Measurements from ENCODE around the gene ZNF3. TPM values are rescaled to one million over a fixed set of nuclear protein-coding genes. Genes with fewer than 3 reads are reported as not detected.
A peak's percentile ranks its signal among the peaks of the same experiment; 100 is the strongest.

ZNF3 gene
- total RNA-seq, 1 donor from 2014 or later = 12.9 TPM

DNA sequence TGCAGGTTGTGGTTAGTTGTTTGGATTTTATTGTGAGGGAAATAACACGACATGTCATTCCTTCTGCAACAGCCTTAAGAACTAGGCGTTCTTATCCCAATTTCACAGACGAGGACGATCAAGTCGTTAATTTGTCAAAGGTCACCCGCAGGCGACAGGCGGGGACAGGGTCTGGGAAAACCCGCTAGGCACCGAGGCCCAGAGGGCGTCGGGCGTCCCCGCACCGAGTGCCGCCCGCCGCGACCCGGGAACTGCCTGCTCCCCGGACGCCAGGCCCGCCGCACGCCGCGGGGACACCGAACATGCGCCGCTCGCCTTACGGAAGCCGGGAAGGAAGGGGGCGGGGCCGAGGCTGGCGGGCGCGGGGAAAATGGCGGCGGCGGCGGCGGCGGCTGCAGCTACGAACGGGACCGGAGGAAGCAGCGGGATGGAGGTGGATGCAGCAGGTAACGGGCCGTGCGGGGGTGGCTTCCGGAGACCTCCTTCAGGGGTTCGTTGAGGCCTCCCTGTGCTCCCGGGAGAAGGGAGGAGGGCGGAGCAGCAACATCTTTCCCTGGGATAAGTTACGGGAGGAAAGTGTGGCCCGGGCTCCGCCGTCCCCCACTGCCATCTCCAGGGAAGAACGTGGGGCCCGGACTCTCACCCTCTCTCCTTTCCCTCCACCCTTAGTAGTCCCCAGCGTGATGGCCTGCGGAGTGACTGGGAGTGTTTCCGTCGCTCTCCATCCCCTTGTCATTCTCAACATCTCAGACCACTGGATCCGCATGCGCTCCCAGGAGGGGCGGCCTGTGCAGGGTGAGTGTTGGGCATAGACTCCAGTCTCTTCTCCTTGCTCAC is 7.3 kb upstream of the ZNF3 start, which contains the start of gene COPS6:
Gene COPS6, plus strand, starts transcription at position 349 of the 837 bp plus-strand sequence. Its CDS starts 22 bp downstream, at position 371.
- Histone ChIP-seq H3K27ac (replicated peaks) (peak within 1 kb of the TSS; percentile 95), H3K4me1 (peaks cover 31% of the 10 kb centered on the region), H3K27me3 (ENCODE audit: low read depth) (no peaks in the 10 kb centered on the region), H3K36me3 (peaks cover 36% of the 10 kb centered on the region), H3K4me3 (peak within 1 kb of the TSS; percentile 95), H3K9me3 (replicated peaks) (no peaks in the 10 kb centered on the region)
- TF ChIP-seq, protein P1, sequence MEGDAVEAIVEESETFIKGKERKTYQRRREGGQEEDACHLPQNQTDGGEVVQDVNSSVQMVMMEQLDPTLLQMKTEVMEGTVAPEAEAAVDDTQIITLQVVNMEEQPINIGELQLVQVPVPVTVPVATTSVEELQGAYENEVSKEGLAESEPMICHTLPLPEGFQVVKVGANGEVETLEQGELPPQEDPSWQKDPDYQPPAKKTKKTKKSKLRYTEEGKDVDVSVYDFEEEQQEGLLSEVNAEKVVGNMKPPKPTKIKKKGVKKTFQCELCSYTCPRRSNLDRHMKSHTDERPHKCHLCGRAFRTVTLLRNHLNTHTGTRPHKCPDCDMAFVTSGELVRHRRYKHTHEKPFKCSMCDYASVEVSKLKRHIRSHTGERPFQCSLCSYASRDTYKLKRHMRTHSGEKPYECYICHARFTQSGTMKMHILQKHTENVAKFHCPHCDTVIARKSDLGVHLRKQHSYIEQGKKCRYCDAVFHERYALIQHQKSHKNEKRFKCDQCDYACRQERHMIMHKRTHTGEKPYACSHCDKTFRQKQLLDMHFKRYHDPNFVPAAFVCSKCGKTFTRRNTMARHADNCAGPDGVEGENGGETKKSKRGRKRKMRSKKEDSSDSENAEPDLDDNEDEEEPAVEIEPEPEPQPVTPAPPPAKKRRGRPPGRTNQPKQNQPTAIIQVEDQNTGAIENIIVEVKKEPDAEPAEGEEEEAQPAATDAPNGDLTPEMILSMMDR (IDR thresholded peaks at IDR 0.05; ENCODE audit: borderline replicate concordance) = no peak
- intact Hi-C loops (cut with micrococcal nuclease) = loop anchor here (10.0 kb wide), 1 partner anchor 94 kb away; no protein-coding TSS in a partner anchor
- peak; percentile 90 for DNase-seq

DNA sequence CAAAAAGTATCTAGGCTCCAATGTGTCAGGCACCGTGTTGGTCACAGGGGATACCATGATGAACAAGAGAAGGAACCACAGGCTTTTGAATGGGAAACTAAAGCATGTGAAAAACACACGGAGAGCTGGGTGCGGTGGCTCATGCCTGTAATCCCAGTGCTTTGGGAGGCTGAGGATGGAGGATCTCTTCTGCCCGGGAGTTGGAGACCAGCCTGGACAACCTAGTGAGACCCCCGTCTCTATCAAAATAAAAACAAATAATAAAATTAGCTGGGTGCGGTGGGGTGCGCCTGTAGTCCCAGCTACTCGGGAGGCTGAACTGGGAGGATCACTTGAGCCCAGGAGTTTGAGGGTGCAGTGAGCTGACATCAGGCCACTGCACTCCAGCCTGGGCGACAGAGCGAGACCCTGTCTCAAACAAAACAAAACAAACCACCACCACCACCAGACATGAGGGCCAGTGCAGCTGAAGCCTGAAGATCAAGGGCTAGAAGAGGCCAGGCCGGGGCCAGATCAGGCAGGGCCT is 6.6 kb upstream of the ZNF3 start:
- H3K4me1 ChIP-seq = peaks cover 24% of the 10 kb centered on the region
- TF ChIP-seq, protein P1 (IDR thresholded peaks at IDR 0.05; ENCODE audit: borderline replicate concordance) = no peak
- DNase-seq = no peak
- H3K9me3 ChIP-seq (replicated peaks) = no peaks in the 10 kb centered on the region
- H3K27ac ChIP-seq (replicated peaks) = peak overlapping the region; percentile 95
- H3K27me3 ChIP-seq (ENCODE audit: low read depth) = no peaks in the 10 kb centered on the region
- intact Hi-C loops (cut with micrococcal nuclease) = loop anchor here (10.0 kb wide), 1 partner anchor 93 kb away; no protein-coding TSS in a partner anchor
- peak overlapping the region; percentile 95 for H3K4me3 ChIP-seq
- H3K36me3 ChIP-seq = peaks cover 30% of the 10 kb centered on the region

DNA sequence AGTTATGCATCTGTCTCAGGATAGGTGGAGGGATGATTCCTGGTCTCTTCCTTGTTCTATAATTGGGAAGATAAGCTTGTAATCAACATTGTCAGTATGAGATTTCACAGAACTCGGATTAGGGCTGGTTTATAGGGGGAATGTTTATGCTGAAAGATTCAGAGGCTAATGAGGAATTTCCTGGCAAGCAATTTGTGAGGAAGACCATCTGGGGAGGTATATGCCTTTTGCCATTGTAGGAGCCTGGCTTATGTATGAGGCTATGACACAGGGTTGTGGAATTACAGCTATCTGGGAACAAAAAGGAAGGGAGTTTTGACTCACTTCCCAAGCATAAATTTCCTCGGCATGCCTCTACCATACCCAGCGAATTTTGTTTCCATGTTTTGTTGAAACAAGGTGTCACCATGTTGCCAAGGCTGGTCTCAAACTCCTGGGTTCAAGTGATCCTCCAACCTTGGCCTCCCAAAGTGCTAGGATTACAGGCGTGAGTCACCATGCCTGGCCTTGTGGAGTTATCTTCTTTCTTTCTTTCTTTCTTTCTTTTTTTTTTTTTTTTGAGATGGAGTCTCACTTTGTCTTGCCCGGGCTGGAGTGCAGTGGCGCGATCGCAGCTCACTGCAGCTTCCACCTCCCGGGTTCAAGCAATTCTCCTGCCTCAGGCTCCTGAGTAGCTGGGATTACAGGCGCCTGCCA is 5.7 kb upstream of the ZNF3 start:
- Histone ChIP-seq H3K4me3 (no peak overlapping the region), H3K4me1 (peaks cover 31% of the 10 kb centered on the region), H3K27me3 (ENCODE audit: low read depth) (no peaks in the 10 kb centered on the region), H3K27ac (replicated peaks) (no peak overlapping the region), H3K9me3 (replicated peaks) (no peaks in the 10 kb centered on the region), H3K36me3 (peaks cover 20% of the 10 kb centered on the region)
- intact Hi-C loops (cut with micrococcal nuclease) = loop anchor here (10.0 kb wide), 1 partner anchor 92 kb away; no protein-coding TSS in a partner anchor
- DNase-seq = no peak
- TF ChIP-seq, protein P1 (IDR thresholded peaks at IDR 0.05; ENCODE audit: borderline replicate concordance) = no peak

DNA sequence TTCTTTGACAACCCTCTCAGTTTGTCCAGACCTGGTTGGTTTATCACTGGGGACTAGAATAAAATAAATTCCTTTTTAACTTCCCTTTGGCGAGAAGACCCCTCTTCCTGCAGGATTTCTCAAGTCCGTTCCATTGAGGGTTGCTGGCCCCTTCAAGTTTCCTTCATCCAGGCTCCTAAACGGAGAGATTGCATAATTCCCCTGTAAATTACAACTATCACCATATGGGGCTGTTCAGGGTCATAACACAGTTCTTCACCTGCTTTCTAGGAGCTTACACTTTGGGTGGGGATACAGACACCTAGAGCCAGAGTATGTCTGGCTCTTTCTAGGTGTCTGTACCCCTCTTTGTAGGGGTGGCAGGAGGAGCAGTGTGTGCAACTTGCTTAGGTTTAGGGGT is 4.0 kb upstream of the ZNF3 start:
- H3K4me1 ChIP-seq = peaks cover 45% of the 10 kb centered on the region
- TF ChIP-seq, protein P1 (IDR thresholded peaks at IDR 0.05; ENCODE audit: borderline replicate concordance) = no peak
- H3K9me3 ChIP-seq (replicated peaks) = no peaks in the 10 kb centered on the region
- no peak overlapping the region for H3K4me3 ChIP-seq
- no peak overlapping the region for H3K27ac ChIP-seq (replicated peaks)
- intact Hi-C loops (cut with micrococcal nuclease) = loop anchor here (10.0 kb wide), 1 partner anchor 91 kb away; no protein-coding TSS in a partner anchor
- no peak for DNase-seq
- peaks cover 3% of the 10 kb centered on the region for H3K36me3 ChIP-seq
- H3K27me3 ChIP-seq (ENCODE audit: low read depth) = no peaks in the 10 kb centered on the region

DNA sequence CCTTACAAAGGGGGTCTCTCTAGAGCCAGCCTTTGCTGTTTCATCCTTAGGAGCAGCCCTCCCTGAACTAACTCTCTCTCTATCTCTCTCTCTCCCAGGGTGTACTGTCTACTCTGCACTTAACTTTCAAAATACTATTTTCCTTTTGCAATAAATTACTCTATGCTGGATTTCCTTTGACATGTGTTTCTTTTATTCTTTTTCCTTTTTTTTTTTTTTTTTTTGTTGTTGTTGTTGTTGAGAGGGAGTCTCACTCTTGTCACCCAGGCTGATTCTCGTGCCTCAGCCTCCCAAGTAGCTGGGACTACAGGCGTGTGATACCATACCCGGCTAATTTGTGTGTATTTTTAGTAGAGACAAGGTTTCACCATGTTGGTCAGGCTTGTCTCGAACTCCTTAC is 1.5 kb upstream of the ZNF3 start:
- H3K36me3 ChIP-seq = peaks cover 16% of the 10 kb centered on the region
- DNase-seq = no peak
- H3K9me3 ChIP-seq (replicated peaks) = no peaks in the 10 kb centered on the region
- H3K27ac ChIP-seq (replicated peaks) = peak overlapping the region; percentile 87
- peak overlapping the region; percentile 77 for H3K4me3 ChIP-seq
- TF ChIP-seq, protein P1 (IDR thresholded peaks at IDR 0.05; ENCODE audit: borderline replicate concordance) = no peak
- H3K27me3 ChIP-seq (ENCODE audit: low read depth) = no peaks in the 10 kb centered on the region
- peaks cover 48% of the 10 kb centered on the region for H3K4me1 ChIP-seq
- intact Hi-C loops (cut with micrococcal nuclease) = loop anchor here (10.0 kb wide), 1 partner anchor 88 kb away; no protein-coding TSS in a partner anchor
